Measurements from ENCODE around the gene NXPH1. TPM values are rescaled to one million over a fixed set of nuclear protein-coding genes. Genes with fewer than 3 reads are reported as not detected.

Gene NXPH1
- total RNA-seq, 1 donor from 2014 or later = not detected

DNA sequence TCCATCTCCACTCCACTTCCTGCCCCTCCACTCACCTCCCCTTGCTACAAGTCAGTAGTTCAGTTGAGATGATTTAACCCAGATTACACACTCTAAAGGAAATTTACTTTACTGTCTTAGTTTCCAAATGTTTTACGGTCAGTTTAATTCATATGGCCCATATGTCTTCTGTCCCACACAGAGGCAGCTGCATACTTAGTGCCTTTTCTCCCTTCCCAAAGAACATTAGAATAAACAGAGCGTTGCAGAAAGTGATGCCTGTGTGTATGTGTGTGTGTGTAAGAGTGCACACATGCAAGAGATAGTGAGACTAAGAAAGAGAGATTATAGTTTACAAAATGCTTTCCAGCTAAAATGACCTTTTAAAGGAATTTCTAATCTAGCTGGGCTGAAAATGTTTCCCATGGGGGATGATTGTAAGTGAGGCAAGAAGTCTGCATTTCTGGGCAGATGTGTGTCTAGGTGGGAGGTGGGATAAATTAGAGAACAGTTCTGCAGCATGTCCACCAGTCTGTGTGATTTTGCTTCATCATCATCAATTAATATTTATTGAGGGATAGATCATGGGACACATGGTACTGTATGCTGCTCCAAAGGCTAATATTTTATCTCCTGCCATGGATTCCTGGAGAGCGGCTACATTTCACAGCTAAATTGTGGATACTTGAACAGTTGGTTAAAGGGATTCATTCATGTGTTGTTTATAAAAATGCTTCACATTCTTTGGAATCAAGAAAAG lies 81.5 kb downstream of the NXPH1 start:
- no peaks in the 10 kb centered on the region for H3K4me1 Mint-ChIP-seq
- H3K9me3 ChIP-seq (ENCODE audit: low read depth) = no peaks in the 10 kb centered on the region
- H3K4me2 ChIP-seq = no peak overlapping the region
- no peak overlapping the region for H3K4me3 Mint-ChIP-seq
- no peak overlapping the region for H2AFZ ChIP-seq (replicated peaks)
- H3K4me1 ChIP-seq = peaks cover under 1% of the 10 kb centered on the region
- no peaks in the 10 kb centered on the region for H3K79me2 ChIP-seq (ENCODE audit: low read depth)
- no peaks in the 10 kb centered on the region for H3K27me3 ChIP-seq
- no peak for DNase-seq (ENCODE audit: low spot score)
- no peaks in the 10 kb centered on the region for H3F3A ChIP-seq (ENCODE audit: low read depth)
- no peaks in the 10 kb centered on the region for H3K36me3 ChIP-seq
- H3K9ac ChIP-seq = no peak overlapping the region
- TF ChIP-seq EZH2 (IDR thresholded peaks at IDR 0.05) (no peak), CTCF (IDR thresholded peaks at IDR 0.05) (no peak), EZH2phosphoT487 (IDR thresholded peaks at IDR 0.05) (no peak)
- no peaks in the 10 kb centered on the region for H3K9me3 Mint-ChIP-seq
- H3K27me3 Mint-ChIP-seq (ENCODE audit: insufficient read depth, low read depth) = peaks cover 2% of the 10 kb centered on the region
- no peak overlapping the region for H3K4me3 ChIP-seq
- H3K27ac Mint-ChIP-seq = no peak overlapping the region
- no peak overlapping the region for H3K27ac ChIP-seq
- H4K20me1 ChIP-seq (ENCODE audit: low read depth) = no peaks in the 10 kb centered on the region
- no peaks in the 10 kb centered on the region for H3K36me3 Mint-ChIP-seq

DNA sequence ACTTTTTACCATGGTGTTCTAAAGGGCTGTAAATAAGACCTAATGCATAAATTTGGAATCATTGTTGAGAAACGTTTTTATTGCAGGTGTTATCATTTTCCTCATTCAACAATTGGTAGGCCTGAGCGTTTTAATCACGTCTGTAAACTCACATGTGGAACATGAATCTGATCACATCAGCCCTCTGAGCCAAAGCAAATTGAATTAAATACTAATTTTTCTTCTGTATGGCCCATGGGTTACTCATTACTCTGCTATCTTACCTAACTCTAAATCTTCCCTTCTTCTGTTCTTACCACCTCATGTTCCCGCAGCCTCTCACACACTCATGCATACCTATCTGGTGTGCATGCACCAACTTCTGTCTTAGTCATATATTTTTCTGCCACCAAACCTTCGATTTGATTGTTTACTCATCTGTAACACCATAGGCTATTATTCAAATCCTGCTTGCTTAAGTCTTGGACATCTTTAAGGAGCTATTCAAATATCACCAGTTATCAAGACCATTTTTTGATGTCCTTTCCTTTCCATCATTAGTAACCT lies 82.3 kb downstream of the NXPH1 start:
- TF ChIP-seq EZH2phosphoT487 (IDR thresholded peaks at IDR 0.05) (no peak), CTCF (IDR thresholded peaks at IDR 0.05) (no peak), EZH2 (IDR thresholded peaks at IDR 0.05) (no peak)
- H3K9me3 Mint-ChIP-seq = no peaks in the 10 kb centered on the region
- no peak overlapping the region for H2AFZ ChIP-seq (replicated peaks)

GRCh38 chr7:8516976-8517375 lies 83.6 kb downstream of the NXPH1 start:
- Histone ChIP-seq H3K4me2 (no peak overlapping the region), H3K79me2 (ENCODE audit: low read depth) (no peaks in the 10 kb centered on the region), H3K27ac (no peak overlapping the region), H3K36me3 (no peaks in the 10 kb centered on the region), H3K4me3 (no peak overlapping the region), H3K9me3 (ENCODE audit: low read depth) (no peaks in the 10 kb centered on the region), H2AFZ (replicated peaks) (no peak overlapping the region), H3K4me1 (no peaks in the 10 kb centered on the region), H3F3A (ENCODE audit: low read depth) (no peaks in the 10 kb centered on the region), H4K20me1 (ENCODE audit: low read depth) (no peaks in the 10 kb centered on the region), H3K9ac (no peak overlapping the region), H3K27me3 (no peaks in the 10 kb centered on the region)
- no peak for TF ChIP-seq CTCF (IDR thresholded peaks at IDR 0.05)
- TF ChIP-seq EZH2 (IDR thresholded peaks at IDR 0.05) = no peak
- TF ChIP-seq EZH2phosphoT487 (IDR thresholded peaks at IDR 0.05) = no peak
- no peak overlapping the region for H3K27ac Mint-ChIP-seq
- H3K4me1 Mint-ChIP-seq = no peaks in the 10 kb centered on the region
- no peaks in the 10 kb centered on the region for H3K9me3 Mint-ChIP-seq
- no peaks in the 10 kb centered on the region for H3K36me3 Mint-ChIP-seq
- H3K27me3 Mint-ChIP-seq (ENCODE audit: insufficient read depth, low read depth) = no peaks in the 10 kb centered on the region
- DNase-seq (ENCODE audit: low spot score) = no peak
- no peak overlapping the region for H3K4me3 Mint-ChIP-seq

More for the DNA sequence above, 82.3 kb downstream of the NXPH1 start:
- H3K4me3 ChIP-seq = no peak overlapping the region
- H3K4me1 ChIP-seq = no peaks in the 10 kb centered on the region
- H3K9me3 ChIP-seq (ENCODE audit: low read depth) = no peaks in the 10 kb centered on the region
- Mint-ChIP-seq H3K27me3 (ENCODE audit: insufficient read depth, low read depth) (peaks cover 2% of the 10 kb centered on the region), H3K4me3 (no peak overlapping the region), H3K4me1 (no peaks in the 10 kb centered on the region), H3K27ac (no peak overlapping the region), H3K36me3 (no peaks in the 10 kb centered on the region)
- H3K9ac ChIP-seq = no peak overlapping the region
- no peaks in the 10 kb centered on the region for H4K20me1 ChIP-seq (ENCODE audit: low read depth)
- no peaks in the 10 kb centered on the region for H3K27me3 ChIP-seq
- H3K36me3 ChIP-seq = no peaks in the 10 kb centered on the region
- DNase-seq (ENCODE audit: low spot score) = no peak
- no peak overlapping the region for H3K27ac ChIP-seq
- H3K4me2 ChIP-seq = no peak overlapping the region
- H3K79me2 ChIP-seq (ENCODE audit: low read depth) = no peaks in the 10 kb centered on the region
- no peaks in the 10 kb centered on the region for H3F3A ChIP-seq (ENCODE audit: low read depth)
